Mammary epithelial cell (primary cell): ENCODE data around the gene HELT.

Experiments used
- EZH2 ChIP-seq: IDR thresholded peaks from 2 replicates; pipeline ENCODE4 v1.6.1; 2012; ENCODE audit warnings: low read length, inconsistent platforms, borderline replicate concordance
- TF ChIP-seq, protein P1 (sequence below), 2 donors: IDR thresholded peaks in 1 of 2; conservative IDR thresholded peaks in 1 of 2; 2 replicates each; pipeline ENCODE4 v1.5.1; 2011 to 2012; ENCODE audit warnings: inconsistent platforms in 2 of 2, low read length in 2 of 2, mild to moderate bottlenecking in 2 of 2, control low read depth in 1 of 2, low read depth in 1 of 2; ENCODE audit not compliant: insufficient read depth in 1 of 2; ENCODE audit errors: extremely low read depth in 1 of 2

DNA sequence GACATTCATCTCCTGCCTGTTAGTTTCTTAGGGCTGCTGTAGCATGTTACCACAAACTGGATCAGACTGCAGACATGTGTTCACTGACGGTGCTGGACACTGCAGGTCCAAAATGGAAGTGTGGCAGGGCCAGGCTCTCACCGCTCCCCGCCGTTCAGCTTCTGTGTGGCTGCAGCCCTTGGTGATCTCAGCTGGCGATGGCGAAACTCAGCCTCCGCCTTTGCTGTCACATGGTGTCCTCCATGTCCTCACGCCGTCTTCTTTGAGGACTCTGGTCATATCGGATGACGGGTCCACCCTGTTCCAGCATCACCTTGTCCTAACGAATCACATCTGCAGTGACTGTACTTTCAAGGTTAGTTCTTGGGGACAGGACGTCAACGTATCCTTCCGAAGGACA, 25.9 kb upstream of the HELT start:
- TF ChIP-seq EZH2, result no peak
- TF ChIP-seq, protein P1, sequence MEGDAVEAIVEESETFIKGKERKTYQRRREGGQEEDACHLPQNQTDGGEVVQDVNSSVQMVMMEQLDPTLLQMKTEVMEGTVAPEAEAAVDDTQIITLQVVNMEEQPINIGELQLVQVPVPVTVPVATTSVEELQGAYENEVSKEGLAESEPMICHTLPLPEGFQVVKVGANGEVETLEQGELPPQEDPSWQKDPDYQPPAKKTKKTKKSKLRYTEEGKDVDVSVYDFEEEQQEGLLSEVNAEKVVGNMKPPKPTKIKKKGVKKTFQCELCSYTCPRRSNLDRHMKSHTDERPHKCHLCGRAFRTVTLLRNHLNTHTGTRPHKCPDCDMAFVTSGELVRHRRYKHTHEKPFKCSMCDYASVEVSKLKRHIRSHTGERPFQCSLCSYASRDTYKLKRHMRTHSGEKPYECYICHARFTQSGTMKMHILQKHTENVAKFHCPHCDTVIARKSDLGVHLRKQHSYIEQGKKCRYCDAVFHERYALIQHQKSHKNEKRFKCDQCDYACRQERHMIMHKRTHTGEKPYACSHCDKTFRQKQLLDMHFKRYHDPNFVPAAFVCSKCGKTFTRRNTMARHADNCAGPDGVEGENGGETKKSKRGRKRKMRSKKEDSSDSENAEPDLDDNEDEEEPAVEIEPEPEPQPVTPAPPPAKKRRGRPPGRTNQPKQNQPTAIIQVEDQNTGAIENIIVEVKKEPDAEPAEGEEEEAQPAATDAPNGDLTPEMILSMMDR (conservative IDR thresholded peaks at IDR 0.05 in 1 of 2, IDR thresholded peaks at IDR 0.05 in 1 of 2; ENCODE audit: extremely low read depth in 1 of 2, insufficient read depth in 1 of 2, low read depth in 1 of 2, low read length in 2 of 2), result no peak
